Measurements from ENCODE around the gene DACH2.

The DACH2 gene

DNA sequence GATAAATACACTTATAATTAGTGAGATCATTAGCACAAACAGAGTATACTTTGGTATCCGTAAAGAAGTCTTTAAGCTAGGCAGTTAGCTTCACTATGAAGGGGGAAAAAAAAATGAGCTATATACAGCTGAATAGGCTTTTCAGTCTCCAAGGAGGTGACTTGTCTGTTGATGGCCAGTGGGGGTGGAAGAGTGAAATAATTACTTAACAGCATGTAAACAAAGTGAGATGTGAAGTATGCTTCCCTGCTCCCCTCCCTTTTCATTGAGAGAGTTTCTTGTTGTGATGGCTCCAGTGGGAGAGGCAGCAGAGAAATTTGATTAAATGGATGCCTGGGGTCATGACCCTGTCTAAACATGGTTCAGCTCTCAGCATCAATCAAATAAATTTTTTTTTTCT lies 180.9 kb downstream of the DACH2 start:
- no peak for DNase-seq

DNA sequence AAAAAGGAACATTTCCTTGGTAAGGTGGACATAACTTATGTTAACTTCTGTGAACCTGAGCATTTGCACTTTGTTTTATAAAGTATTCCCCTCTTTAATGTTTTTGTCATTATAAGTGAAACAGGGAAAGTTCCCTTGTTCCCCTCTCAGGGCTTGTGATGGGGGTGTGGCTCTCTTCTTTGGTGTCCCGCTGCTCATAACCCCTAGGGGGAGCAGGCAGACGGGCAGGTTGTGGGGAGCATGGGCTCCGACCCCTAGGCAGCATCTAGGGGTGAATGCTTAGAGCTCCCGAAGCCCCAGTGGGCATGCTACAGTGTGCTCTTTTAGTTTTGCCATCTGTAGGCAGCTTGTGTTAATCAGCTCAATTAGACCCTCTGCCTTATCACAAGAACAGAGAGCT lies 200.4 kb downstream of the DACH2 start:
- no peak for DNase-seq

DNA sequence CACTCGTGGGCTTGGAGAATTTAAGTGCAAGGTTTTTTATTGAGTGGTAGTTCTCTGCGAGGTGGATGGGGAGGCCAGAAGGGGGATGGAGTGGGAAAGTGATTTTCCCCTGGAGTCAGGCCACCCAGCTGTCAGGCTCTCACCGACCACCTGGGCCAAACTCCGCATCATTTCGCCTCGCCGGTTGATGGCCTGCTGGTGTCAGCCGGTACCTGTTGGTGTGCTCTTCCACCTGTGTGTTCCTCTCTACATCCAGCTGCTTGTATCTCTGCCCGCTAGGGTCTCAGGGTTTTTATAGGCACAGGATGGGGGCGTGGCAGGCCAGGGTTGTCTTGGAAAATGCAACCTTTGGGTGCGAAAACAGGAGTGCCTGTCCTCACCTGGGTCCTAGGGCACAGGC lies 200.9 kb downstream of the DACH2 start:
- no peak for DNase-seq

DNA sequence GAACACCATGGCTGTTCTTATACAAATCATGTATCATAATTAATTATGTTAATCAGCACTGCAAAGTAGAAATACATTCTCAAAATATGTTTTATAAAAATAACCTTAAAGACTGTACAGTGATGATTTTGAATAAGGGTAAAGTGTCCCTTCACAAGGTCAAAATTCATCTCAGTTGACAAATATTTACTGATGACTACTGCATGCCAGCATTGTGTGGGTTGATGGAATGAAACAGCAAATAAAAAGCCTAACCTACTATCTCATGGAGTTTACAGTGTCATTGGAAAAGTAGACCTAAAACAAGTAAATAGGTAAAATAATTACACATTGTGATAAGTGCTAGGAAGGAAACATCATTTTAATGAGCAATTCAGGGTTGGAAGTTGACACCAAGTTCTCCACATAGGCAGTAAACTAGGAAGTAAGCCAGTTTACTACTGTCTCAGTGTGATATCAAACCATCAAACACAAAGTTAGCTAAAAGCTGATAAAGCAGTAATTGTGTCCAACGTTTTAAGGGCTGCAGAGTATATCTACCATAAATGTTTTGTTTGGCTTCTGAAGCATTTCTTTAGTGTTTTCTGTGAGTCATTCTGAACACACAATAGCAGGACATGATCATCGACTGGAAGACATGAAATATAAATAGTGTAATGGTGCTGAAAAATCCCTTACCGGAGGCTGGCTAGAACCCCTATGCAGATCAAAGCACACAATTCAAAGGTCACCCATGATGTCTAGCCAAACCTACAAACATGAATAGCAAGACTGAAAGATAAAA lies 221.8 kb downstream of the DACH2 start:
- no peak for DNase-seq

DNA sequence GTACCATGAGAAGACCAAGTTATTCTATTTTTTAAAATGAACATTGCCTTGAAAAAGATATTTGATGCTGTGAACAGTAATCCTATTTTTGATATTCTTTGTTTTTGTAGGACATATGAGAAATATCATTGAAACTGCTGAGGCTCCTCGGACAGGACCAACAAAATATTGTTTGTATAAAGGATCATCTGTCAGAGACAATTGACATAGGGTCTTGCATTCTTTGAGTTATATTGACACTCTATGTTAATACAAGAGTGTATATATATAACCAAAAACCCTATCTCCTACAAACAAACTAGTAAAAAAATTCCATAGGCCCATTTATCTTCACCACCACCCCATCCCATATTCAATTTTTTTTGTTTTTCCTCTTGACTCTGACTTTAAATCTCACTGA lies 222.7 kb downstream of the DACH2 start:
- no peak for DNase-seq

DNA sequence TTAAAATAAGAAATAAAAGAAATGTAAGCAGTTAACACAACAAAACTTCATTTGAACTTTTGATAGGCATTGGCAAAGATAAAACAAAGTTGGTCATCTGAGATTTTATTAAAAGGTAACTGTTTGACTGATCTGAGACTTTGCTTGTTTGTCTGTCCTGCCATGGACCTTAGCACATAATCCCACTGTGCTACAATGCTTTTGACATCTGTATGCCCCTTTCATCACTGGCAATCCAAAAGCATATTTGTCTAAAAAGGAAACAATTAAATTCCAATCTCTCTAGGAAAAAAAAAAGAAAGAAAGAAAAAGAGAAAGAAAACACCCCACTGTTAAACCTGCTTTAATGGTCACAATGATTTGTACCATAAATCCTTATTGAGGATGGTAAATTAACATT lies 231.0 kb downstream of the DACH2 start:
- no peak for DNase-seq

DNA sequence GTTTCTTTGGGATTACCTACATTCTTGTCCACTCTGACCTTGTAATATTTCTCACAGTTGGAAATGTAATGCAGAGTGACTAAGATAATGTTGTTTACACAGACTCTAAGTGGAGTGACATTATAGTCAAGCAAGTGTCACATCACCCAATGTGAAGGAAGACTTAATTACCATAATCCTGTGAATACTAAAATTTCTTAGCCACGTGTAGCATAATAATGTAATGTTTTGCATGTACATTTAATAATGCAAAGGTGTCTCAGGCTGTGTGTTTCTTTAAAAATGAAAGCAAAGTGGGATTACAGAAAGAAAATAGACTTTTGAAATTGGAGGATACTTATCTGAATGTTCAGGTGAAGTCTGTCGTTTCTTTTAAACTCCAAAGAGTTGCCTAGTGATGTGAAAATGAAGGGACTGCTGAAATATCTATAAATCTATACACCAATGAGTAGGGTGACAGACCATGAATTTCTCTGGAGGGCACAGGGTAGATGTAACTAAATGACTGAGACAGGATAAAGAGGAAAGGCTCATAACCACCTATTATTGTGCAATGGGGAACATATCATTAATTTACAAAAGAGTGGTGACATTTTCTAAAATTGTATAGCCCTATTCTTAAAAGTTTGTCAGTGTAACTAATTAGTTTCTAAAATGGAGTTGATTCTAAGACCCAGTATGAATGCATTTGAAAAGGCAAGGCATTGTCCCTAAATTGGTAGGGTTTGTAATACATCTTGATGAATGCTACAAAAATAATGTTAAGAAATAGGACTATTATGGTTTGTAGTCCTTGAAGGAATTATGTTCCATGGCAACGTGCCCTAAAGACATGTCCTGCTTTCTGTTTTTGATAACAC lies 235.7 kb downstream of the DACH2 start:
- no peak for DNase-seq

DNA sequence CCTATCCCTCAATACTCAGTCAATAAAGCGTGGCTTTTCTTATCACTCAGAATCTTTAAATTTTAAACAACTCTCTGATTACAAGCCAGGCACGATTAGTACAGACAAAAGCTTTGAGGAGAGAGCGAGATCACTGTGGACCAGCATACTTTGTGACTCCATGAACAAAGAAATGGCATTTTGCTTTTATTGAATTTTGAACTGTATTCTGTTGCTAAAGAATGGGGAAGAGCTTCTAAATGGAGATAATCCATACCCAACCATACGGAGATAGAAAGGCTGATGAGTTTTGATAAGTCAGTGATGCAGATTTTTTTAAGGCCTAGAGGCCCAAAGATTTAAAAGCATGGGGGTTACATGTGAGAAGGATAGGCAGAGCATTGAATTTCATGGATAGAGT lies 259.1 kb downstream of the DACH2 start:
- no peak for DNase-seq

DNA sequence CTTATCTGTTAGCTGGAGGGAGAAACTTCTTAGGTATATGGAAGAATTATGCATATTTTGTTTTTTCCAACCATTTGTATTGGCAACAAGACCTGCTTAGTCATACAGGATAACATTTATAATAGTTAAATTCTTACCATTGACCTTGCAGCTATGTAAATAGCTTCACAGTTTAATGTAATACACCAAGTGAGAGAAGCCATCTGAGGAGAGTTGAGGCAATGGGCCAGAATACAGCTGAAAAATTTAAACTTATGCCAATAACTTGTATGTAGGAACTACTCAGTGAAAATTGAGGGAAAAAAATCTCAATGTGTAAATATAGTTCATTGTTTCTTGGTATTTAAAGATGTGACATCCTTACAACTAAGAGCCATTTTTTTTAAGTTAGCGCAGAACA lies 273.5 kb downstream of the DACH2 start:
- DNase-seq, result no peak

DNA sequence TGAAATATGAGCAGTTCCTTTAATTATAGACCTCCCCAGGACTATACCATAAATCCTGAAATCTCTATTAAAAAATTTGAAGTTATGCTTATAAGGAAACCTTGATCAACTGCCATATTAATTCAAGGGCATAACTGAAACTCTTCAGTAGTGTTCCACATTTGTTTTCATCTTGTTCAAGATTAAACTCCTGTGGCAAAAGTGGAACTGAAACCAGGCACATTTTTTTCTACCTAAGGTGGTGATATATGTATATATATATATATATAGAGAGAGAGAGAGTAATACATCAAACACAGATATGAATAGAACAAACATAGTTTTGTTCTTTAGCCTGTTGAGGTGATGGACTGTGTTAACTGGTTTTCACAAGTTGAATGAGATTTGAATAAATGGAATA lies 287.9 kb downstream of the DACH2 start:
- no peak for DNase-seq

DNA sequence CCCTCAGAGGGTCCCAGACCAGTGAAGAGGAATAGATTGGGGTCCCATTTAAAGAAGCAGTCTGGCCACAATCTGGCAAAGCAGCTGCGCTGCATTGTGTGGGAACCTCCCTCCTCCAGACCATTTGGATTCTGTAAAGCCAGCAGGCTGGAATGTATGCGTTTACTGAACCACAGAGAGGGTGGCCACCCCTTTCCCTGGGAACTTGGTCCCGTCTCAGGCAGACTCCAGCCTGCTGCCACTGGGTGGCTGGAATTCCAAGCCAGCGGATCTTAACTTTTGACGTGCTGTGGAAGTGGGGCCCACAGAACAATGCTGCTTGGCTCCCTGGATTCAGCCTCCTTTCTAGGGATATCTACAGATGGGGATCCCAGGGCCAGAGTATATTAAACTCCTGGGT lies 307.2 kb downstream of the DACH2 start:
- DNase-seq, result no peak

DNA sequence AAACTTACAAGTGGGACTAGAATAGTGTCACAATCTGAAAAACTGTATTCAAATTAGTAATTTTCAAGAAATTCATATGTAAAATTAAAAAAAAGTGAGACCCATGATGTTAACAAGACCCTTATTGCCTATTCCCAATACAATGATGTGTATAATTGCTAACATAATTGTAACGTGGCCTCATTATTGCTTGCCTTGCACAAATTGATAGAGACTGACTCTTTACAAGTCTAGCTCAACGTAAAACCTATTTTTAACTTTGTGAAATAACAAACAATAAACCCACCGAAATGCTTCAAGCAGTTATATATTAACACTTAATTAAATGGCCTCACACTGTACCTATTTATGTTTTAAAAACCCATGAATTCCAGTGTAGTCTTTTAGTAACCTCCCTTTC lies 312.5 kb downstream of the DACH2 start:
- no peak for DNase-seq

DNA sequence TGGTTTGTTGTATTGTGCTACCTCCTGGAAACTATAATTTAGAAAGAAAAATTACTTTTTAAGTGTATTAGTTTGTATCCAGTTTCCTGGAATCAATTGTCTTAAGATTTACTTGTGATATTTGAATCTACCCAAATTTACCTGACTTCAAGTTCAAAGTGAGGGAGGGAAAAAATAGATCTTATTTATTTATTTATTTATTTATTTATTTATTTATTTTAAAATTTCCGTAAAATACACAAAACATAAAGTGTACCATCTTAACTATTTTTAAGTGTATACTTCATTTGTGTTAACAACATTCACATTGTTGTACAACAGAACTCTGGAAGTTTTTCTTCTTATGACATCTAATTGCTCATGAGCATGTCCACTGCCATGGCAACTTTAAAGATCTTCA lies 356.0 kb downstream of the DACH2 start:
- no peak for DNase-seq

DNA sequence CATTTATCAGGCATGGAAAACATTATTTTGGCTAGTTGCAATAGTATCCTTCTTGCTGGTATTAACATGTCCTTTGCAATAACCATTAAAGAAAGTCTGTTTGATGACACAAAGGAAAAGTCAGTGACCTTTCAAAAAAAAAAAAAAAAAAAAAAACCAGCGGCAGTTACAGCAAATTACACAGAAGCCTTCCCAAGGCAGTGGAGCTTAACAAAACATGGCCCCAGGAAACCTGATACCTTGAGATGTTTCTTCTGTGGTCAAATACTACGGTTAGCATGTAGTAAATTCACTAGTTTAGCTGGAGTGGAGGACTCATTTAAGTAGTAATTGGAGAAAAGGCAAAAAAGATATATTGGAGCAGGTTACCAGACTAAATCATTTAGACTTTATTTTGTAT lies 359.1 kb downstream of the DACH2 start:
- DNase-seq, result no peak

DNA sequence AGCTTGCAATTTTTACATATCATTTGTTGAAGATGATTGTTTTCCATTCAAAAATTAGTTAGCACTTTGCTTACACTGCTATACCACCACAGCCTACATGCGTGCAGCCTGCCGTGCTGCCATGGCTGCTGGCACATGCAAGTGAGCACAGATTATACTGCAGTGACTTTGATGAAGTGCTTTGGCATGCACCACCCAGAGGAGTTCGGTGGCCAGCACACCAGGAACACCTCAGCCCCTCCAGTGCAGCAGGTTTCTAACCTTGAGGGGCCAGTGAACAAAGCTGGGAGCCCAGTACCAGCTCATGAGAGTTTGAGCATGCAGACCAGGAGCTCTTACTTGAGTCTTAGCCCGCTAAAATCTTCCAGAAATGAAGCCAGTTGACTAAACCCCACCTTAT lies 431.5 kb downstream of the DACH2 start:
- DNase-seq, result no peak

DNA sequence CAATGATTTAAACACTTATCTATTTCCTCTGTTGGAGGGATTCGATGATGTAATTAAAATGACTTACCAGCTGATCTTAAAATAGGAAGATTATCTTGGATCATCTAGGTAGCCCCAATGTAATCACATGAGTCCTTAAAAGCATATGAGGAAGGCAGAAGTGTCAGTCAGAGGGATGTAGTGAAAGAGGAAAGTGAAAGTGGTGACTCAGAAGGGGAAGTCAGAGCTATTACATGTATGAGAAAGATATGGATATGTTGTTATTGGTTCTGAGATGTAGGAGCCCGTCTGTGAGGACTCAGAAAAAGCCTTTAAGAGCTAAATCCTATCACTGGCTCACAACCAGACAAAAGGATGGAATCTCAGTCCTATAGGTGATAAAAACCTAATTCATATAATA lies 456.4 kb downstream of the DACH2 start:
- no peak for DNase-seq

DNA sequence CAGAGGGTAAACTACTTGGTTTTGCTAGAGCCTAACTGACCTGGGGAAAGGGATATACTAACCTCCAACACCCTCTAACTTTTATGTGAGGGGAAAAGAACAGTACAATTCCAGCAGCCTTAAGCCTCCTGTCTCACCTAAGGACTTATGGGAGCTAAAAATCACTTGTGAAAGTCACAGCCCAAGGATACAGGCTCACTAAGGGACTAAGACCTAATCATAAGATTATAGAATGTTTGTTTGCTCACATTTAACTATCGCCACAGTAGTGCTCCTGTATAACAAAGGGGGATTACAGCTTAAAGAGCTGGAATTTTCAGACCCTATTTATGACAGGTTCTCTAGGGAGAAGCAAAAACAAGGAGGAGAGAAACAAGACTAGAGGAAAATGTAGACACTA lies 548.7 kb downstream of the DACH2 start:
- no peak for DNase-seq

DNA sequence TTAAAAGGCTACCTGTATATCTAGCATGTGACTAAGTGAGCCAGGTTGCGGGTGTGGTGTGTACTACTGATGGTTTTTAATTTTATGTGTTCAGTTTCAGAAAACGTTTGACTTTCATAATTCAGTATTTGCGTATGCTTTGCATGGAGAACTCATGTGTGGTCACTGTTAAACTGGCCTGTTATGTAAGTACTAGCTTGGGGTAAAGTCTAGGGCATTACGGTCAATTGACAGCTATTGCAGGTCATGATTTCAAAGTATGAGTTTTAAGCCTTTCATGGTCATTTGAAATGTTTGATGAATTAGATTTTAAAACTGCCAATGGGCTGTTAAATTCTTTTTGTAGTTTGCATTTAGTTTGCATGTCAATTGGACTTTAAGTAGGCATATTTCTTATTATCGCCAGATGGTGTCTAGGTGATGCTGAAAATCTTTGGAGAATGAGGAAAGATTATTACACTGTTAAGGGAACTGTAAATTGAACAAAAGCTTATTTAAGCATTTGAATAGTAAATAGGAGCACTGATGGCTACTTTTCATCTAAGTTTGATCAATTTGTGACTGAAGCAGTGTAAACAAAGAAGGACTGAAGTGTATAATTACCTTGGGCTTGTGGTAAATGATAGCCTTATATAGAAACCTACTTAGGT lies 563.4 kb downstream of the DACH2 start:
- no peak for DNase-seq

DNA sequence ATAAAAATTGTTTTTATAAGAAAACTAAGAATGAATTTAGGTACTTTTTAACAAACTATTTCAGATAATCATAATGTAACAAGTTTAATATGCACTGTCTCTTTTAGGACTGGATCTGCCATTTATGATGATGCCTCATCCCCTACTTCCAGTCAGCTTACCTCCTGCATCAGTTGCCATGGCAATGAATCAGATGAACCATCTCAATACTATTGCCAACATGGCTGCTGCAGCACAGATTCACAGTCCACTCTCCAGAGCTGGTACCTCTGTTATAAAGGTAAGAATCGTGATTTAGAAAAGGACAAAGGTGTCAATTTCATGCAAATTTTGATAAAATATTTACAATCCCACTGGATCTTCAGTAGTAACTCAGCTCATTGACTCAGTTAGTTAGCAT lies 566.2 kb downstream of the DACH2 start:
- DNase-seq, result no peak

DNA sequence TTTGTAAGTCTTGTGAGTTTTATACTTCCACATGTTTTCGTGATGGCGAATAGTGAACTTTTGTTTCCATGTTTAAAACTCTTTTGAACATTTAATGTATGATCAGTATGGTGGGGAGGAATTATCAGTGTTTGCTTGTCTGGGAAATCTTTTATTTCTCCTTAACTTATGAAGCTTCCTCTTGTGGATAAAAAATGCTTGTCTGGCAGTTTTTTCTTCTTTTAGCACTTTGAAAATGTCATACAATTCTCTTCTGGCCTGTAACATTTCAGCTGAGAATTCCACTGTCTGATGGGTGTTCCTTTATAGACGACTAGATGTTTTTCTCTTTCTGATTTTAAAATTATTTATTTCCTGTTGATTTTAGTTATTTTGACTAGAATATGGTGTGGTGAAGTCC lies 576.0 kb downstream of the DACH2 start:
- DNase-seq, result no peak

DNA sequence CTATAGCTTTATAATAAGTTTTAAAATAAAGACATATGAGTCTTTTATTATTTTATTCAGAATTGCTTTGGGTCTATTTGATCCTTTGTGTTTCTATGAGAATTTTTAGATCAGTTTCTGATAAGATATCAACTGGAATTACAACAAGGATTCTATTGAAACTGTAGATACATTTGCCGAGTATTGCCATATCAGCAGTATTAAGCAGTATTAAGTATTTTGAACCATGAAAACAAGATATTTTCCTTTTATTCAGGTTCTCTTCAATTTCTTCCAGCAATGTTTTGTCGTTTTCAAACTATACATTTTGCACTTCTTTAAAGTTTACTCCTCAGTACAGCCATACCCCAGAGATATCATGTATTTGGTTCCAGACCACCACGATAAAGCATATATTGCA lies 598.8 kb downstream of the DACH2 start:
- no peak for DNase-seq

DNA sequence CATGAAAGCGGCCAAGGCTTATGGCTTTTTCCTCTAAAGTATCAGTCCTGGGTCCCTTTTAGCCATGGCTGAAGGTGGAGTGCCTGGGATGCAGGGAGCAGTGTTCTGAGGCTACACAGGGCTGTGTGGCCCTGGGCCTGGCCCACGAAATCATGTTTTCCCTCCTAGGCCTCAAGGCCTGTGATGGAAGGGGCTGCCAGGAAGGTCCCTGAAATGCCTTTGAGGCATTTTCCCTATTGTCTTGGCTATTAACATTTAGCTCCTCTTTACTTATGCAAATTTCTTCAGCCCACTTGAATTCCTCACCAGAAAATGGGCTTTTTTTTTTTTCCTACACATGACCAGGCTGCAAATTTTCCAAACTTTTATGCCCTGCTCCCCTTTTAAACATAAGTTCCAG lies 657.0 kb downstream of the DACH2 start:
- no peak for DNase-seq

DNA sequence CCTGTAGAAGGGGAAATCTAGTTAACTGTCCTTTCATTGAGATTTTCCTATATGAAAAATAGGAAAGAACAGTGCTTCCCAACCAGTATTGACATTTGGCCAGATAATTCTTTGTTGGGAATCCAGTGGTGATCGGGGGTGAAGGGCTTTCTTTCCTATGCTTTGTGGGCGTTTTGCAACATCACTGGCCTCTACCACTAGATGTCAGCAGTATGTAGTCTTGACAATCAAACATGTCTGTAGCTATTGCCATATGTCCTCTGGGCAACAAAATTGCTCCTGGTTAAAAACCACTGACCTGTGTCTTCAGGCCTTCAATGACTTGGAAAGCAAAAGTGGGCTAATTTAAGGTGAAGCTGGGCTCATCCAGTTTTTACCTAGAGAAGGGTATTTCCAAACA lies 658.5 kb downstream of the DACH2 start:
- DNase-seq, result peak; percentile 1

DNA sequence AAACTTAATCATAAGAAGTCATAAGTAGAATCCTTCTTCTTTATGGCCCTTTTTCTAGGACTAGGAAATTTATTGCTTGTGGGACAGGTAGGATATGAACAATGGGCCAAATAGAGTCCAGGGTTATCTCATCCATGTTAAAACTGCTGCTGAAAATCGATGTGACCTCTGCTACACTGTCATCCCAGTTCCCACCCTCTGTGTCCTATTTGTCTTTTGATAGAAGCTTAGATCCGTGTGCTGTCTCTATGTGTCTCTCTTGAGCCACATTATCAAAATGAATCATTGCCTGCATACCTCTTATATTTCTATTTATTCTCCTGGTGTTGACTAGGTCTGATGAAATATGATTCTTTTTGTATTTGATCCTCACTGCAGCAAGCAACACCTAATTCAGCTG lies 661.4 kb downstream of the DACH2 start:
- DNase-seq, result no peak
